Adipocyte (in vitro differentiated cells): ENCODE measurements around the gene KDM4C.

ENCODE experiments used
- DNase-seq: peaks from one replicate; pipeline ENCODE4 v3.0.0-alpha.2; 2015; ENCODE audit warnings: low read depth
- H3K27me3 ChIP-seq: replicated peaks from 2 replicates; pipeline ENCODE4 v1.7.0; 2013; ENCODE audit warnings: mild to moderate bottlenecking, low read length, moderate library complexity; ENCODE audit not compliant: control insufficient read depth, insufficient read depth
- H3K36me3 ChIP-seq: 2 replicates; pipeline ENCODE4 v1.7.0; 2013; ENCODE audit warnings: low read length, mild to moderate bottlenecking, moderate library complexity; ENCODE audit not compliant: control insufficient read depth, insufficient read depth, severe bottlenecking
- H3K4me1 ChIP-seq: 2 replicates; pipeline ENCODE4 v1.7.0; 2013; ENCODE audit warnings: mild to moderate bottlenecking, low read length, moderate library complexity; ENCODE audit not compliant: control insufficient read depth, insufficient read depth
- H3K4me3 ChIP-seq: 2 replicates; pipeline ENCODE4 v1.7.0; 2013; ENCODE audit warnings: mild to moderate bottlenecking, low read length, moderate library complexity
- H3K9ac ChIP-seq: 2 replicates; pipeline ENCODE4 v1.7.0; 2013; ENCODE audit warnings: mild to moderate bottlenecking, low read length, moderate library complexity
- H3K9me3 ChIP-seq: 2 replicates; pipeline ENCODE4 v1.7.0; 2013; ENCODE audit warnings: mild to moderate bottlenecking, low read length, moderate library complexity; ENCODE audit not compliant: control insufficient read depth

Gene KDM4C

GRCh38 chr9:7146582-7146981 lies 388.8 kb downstream of the KDM4C start:
- no peaks in the 10 kb centered on the region for H3K9me3 ChIP-seq
- H3K27me3 ChIP-seq: no peaks in the 10 kb centered on the region
- H3K36me3 ChIP-seq: peaks cover 11% of the 10 kb centered on the region
- H3K9ac ChIP-seq: no peak overlapping the region
- DNase-seq: no peak
- no peaks in the 10 kb centered on the region for H3K4me1 ChIP-seq
- no peak overlapping the region for H3K4me3 ChIP-seq

GRCh38 chr9:7147121-7148090 lies 389.6 kb downstream of the KDM4C start:
- Histone ChIP-seq H3K9me3 (no peaks in the 10 kb centered on the region), H3K36me3 (peaks cover 11% of the 10 kb centered on the region), H3K27me3 (no peaks in the 10 kb centered on the region), H3K4me1 (no peaks in the 10 kb centered on the region), H3K9ac (no peak overlapping the region), H3K4me3 (no peak overlapping the region)
- DNase-seq: peak; percentile 5

- H3K4me3 ChIP-seq: no peak overlapping the region
- H3K36me3 ChIP-seq: peaks cover 11% of the 10 kb centered on the region
- H3K9me3 ChIP-seq: no peaks in the 10 kb centered on the region
- H3K27me3 ChIP-seq: no peaks in the 10 kb centered on the region
- no peak overlapping the region for H3K9ac ChIP-seq
- H3K4me1 ChIP-seq: no peaks in the 10 kb centered on the region
- DNase-seq: no peak
Measured at GRCh38 chr9:7148243-7148765, 390.5 kb downstream of the KDM4C start.

- H3K36me3 ChIP-seq: peaks cover 11% of the 10 kb centered on the region
- no peaks in the 10 kb centered on the region for H3K27me3 ChIP-seq
- no peak overlapping the region for H3K4me3 ChIP-seq
- no peaks in the 10 kb centered on the region for H3K9me3 ChIP-seq
- H3K4me1 ChIP-seq: peaks cover 7% of the 10 kb centered on the region
- no peak overlapping the region for H3K9ac ChIP-seq
- DNase-seq: no peak
Measured at GRCh38 chr9:7149258-7149657, 391.5 kb downstream of the KDM4C start.

- Histone ChIP-seq H3K4me1 (peaks cover 7% of the 10 kb centered on the region), H3K27me3 (no peaks in the 10 kb centered on the region), H3K9me3 (no peaks in the 10 kb centered on the region), H3K9ac (no peak overlapping the region), H3K36me3 (peaks cover 11% of the 10 kb centered on the region), H3K4me3 (no peak overlapping the region)
- no peak for DNase-seq
Measured at GRCh38 chr9:7150153-7150890, 392.5 kb downstream of the KDM4C start.

- Histone ChIP-seq H3K4me3 (no peak overlapping the region), H3K36me3 (peaks cover 6% of the 10 kb centered on the region), H3K9ac (no peak overlapping the region), H3K4me1 (peaks cover 7% of the 10 kb centered on the region), H3K27me3 (no peaks in the 10 kb centered on the region), H3K9me3 (no peaks in the 10 kb centered on the region)
- no peak for DNase-seq
Measured at GRCh38 chr9:7153134-7153533, 395.4 kb downstream of the KDM4C start.

GRCh38 chr9:7153566-7153965 lies 395.8 kb downstream of the KDM4C start:
- Histone ChIP-seq H3K9ac (no peak overlapping the region), H3K27me3 (no peaks in the 10 kb centered on the region)

GRCh38 chr9:7154003-7154619 lies 396.3 kb downstream of the KDM4C start:
- no peak overlapping the region for H3K9ac ChIP-seq
- H3K4me1 ChIP-seq: peaks cover 7% of the 10 kb centered on the region
- no peaks in the 10 kb centered on the region for H3K27me3 ChIP-seq
- DNase-seq: no peak
- H3K9me3 ChIP-seq: no peaks in the 10 kb centered on the region
- H3K4me3 ChIP-seq: no peak overlapping the region
- H3K36me3 ChIP-seq: no peaks in the 10 kb centered on the region

More at GRCh38 chr9:7153566-7153965, 395.8 kb downstream of the KDM4C start:
- no peak for DNase-seq
- H3K4me1 ChIP-seq: peaks cover 7% of the 10 kb centered on the region
- H3K36me3 ChIP-seq: peaks cover 2% of the 10 kb centered on the region
- H3K9me3 ChIP-seq: no peaks in the 10 kb centered on the region
- no peak overlapping the region for H3K4me3 ChIP-seq

GRCh38 chr9:7154650-7155049 lies 396.9 kb downstream of the KDM4C start:
- no peaks in the 10 kb centered on the region for H3K36me3 ChIP-seq
- no peak for DNase-seq
- H3K4me1 ChIP-seq: peaks cover 7% of the 10 kb centered on the region
- no peak overlapping the region for H3K9ac ChIP-seq
- H3K4me3 ChIP-seq: no peak overlapping the region
- no peaks in the 10 kb centered on the region for H3K9me3 ChIP-seq
- H3K27me3 ChIP-seq: no peaks in the 10 kb centered on the region

- Histone ChIP-seq H3K36me3 (peaks cover 15% of the 10 kb centered on the region), H3K27me3 (no peaks in the 10 kb centered on the region), H3K9me3 (no peaks in the 10 kb centered on the region), H3K4me3 (no peak overlapping the region), H3K4me1 (no peaks in the 10 kb centered on the region), H3K9ac (no peak overlapping the region)
- DNase-seq: no peak
Measured at GRCh38 chr9:7161469-7161868, 403.7 kb downstream of the KDM4C start.

GRCh38 chr9:7163932-7164331 lies 406.2 kb downstream of the KDM4C start:
- Histone ChIP-seq H3K27me3 (no peaks in the 10 kb centered on the region), H3K9ac (no peak overlapping the region), H3K9me3 (no peaks in the 10 kb centered on the region), H3K4me1 (no peaks in the 10 kb centered on the region), H3K36me3 (peaks cover 24% of the 10 kb centered on the region), H3K4me3 (no peak overlapping the region)
- no peak for DNase-seq
